Fibroblast of skin of scalp (primary cell): ENCODE data around the gene NPLOC4. TPM values are rescaled to one million over a fixed set of nuclear protein-coding genes. Genes with fewer than 3 reads are reported as not detected.

Experiments used
- DNase-seq: peaks from one replicate; pipeline ENCODE4 v3.0.0-alpha.2; 2013
- polyA plus RNA-seq, 2 experiments: library from polyadenylated mRNA; unstranded; fragments of 120-200 nt; gene quantifications; one replicate each; pipeline ENCODE4 v1.2.1, GENCODE V29; 2013; ENCODE audit not compliant: insufficient read length in 2 of 2

Gene NPLOC4
- polyA plus RNA-seq (2013, experiment 1 of 2; ENCODE audit: insufficient read length), result 69.3 TPM
- polyA plus RNA-seq (2013, experiment 2 of 2; ENCODE audit: insufficient read length), result 72.0 TPM

- peak; percentile 87 for DNase-seq
These were observed at the start of gene NPLOC4, which contains the start of gene TSPAN10 for GRCh38 chr17:81636505-81637288. TSS of gene NPLOC4 (minus strand) at chr17:81637112. CDS start at chr17:81636930, 182 bp downstream. TSS of gene TSPAN10 (plus strand) at chr17:81637196. CDS start at chr17:81642413, 5,217 bp downstream.

GRCh38 chr17:81686614-81687013 lies 49.7 kb upstream of the NPLOC4 start:
- DNase-seq, result no peak

GRCh38 chr17:81685108-81685507 lies 48.2 kb upstream of the NPLOC4 start:
- peak; percentile 40 for DNase-seq

GRCh38 chr17:81684442-81684911 lies 47.6 kb upstream of the NPLOC4 start:
- no peak for DNase-seq

GRCh38 chr17:81683584-81684441 lies 46.9 kb upstream of the NPLOC4 start, which contains the start of the genes ARL16 and HGS:
TSS of gene ARL16 (minus strand) at chr17:81683797. CDS start at chr17:81683753, 44 bp downstream.
TSS of gene HGS (plus strand) at chr17:81684011. CDS start at chr17:81684067, 56 bp downstream.
- DNase-seq, result peak; percentile 99

GRCh38 chr17:81683208-81683583 lies 46.3 kb upstream of the NPLOC4 start:
- DNase-seq, result no peak

- DNase-seq, result no peak
These were observed 45.8 kb upstream of the NPLOC4 start for GRCh38 chr17:81682565-81683207.

- no peak for DNase-seq
These were observed 44.8 kb upstream of the NPLOC4 start for GRCh38 chr17:81681672-81682071.

- no peak for DNase-seq
These were observed 43.2 kb upstream of the NPLOC4 start for GRCh38 chr17:81680150-81680549.

- no peak for DNase-seq
These were observed 40.0 kb upstream of the NPLOC4 start for GRCh38 chr17:81676906-81677305.

GRCh38 chr17:81675515-81676221 lies 38.8 kb upstream of the NPLOC4 start:
- DNase-seq, result peak; percentile 38

GRCh38 chr17:81673561-81674258 lies 36.8 kb upstream of the NPLOC4 start:
- DNase-seq, result no peak

- no peak for DNase-seq
These were observed 36.0 kb upstream of the NPLOC4 start for GRCh38 chr17:81672954-81673353.

- DNase-seq, result no peak
These were observed 35.6 kb upstream of the NPLOC4 start for GRCh38 chr17:81672504-81672903.

- no peak for DNase-seq
These were observed 30.8 kb upstream of the NPLOC4 start for GRCh38 chr17:81667754-81668153.

GRCh38 chr17:81666342-81667191 lies 29.7 kb upstream of the NPLOC4 start, which contains the start of the genes CCDC137 and OXLD1:
TSS of gene CCDC137 (plus strand) at chr17:81666737. CDS start at chr17:81666767, 30 bp downstream.
TSS of gene OXLD1 (minus strand) at chr17:81666605. CDS start at chr17:81666577, 28 bp downstream.
- DNase-seq, result peak; percentile 97

- no peak for DNase-seq
These were observed 29.1 kb upstream of the NPLOC4 start for GRCh38 chr17:81666092-81666341.

- peak; percentile 25 for DNase-seq
These were observed 28.5 kb upstream of the NPLOC4 start for GRCh38 chr17:81665205-81666091.

- no peak for DNase-seq
These were observed 27.1 kb upstream of the NPLOC4 start for GRCh38 chr17:81664051-81664470.
